Ishikawa (cell line): Measurements from ENCODE around the gene PIGV.

Experiments
- NFIC ChIP-seq: IDR thresholded peaks from 2 replicates; pipeline ENCODE4 v1.6.1; 2012
- RAD21 ChIP-seq: IDR thresholded peaks from 2 replicates; pipeline ENCODE4 v1.6.1; 2012; ENCODE audit warnings: low read depth
- TCF12 ChIP-seq: IDR thresholded peaks from 2 replicates; pipeline ENCODE4 v1.6.1; 2012; ENCODE audit warnings: low read depth
- TEAD4 ChIP-seq: IDR thresholded peaks from 2 replicates; pipeline ENCODE4 v1.6.1; 2012
- YY1 ChIP-seq: IDR thresholded peaks from 2 replicates; pipeline ENCODE4 v1.6.1; 2012; ENCODE audit warnings: low read depth
- TF ChIP-seq, protein P1 (sequence below): IDR thresholded peaks from 2 replicates; pipeline ENCODE4 v1.6.1; 2012

DNA sequence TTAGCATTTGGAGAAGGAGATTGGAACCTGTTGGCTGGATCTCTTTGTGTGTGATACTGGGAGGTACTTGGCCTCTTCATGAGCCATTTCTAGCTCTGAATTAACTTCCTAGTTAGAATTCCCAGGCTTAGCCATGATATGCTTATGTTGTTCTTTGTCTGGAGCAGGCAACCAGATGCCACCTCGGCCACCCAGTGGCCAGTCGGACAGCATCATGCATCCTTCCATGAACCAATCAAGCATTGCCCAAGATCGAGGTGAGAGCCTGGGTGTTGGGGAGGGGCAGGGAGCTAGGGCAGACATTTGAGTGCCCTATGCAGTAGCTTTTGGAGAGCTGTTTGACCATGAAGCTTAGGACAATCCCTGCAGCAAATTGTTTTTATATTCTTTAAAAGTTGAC is 26.5 kb upstream of the PIGV start:
- no peak for TF ChIP-seq YY1
- TF ChIP-seq TCF12: no peak
- TF ChIP-seq RAD21: no peak
- TF ChIP-seq TEAD4: no peak
- no peak for TF ChIP-seq NFIC
- TF ChIP-seq, protein P1, sequence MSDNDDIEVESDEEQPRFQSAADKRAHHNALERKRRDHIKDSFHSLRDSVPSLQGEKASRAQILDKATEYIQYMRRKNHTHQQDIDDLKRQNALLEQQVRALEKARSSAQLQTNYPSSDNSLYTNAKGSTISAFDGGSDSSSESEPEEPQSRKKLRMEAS: no peak
